GM12878 (cell line): Measurements from ENCODE around the gene EYA4. TPM values are rescaled to one million over a fixed set of nuclear protein-coding genes. Genes with fewer than 3 reads are reported as not detected.

Source experiments
- ATAC-seq: fragments of 200-7000 bp; cut with Tn5 transposase; 3 replicates; pipeline ENCODE4 v1.9.1; 2020; ENCODE audit warnings: mild to moderate bottlenecking, moderate library complexity
- BruUV-seq: library from RNA; stranded (reverse); fragments of 400-500 nt; replicated peaks from 2 replicates; lab custom pipeline; 2021; lab: Mats Ljungman, UMichigan
- CTCF ChIA-PET: fragments of 300-600 bp; sonication (Branson Sonifier 250); formaldehyde crosslinking; extraction: SDS; loops from one replicate; lab custom pipeline; 2021; ENCODE audit warnings: inconsistent platforms; lab: Yijun Ruan, JAX
- POLR2A ChIA-PET: fragments of 350-600 bp; formaldehyde crosslinking; extraction: SDS; loops from one replicate; lab custom pipeline; 2021; ENCODE audit warnings: inconsistent platforms; lab: Charles Lee
- RAD21 ChIA-PET: fragments of 300-600 bp; sonication (Branson Sonifier 250); formaldehyde crosslinking; loops from one replicate; lab custom pipeline; 2023; ENCODE audit warnings: antibody characterized with exemption; ENCODE audit not compliant: unreplicated experiment; lab: Charles Lee
- SMC1A ChIA-PET: fragments of 300-600 bp; sonication (Branson Sonifier 250); formaldehyde crosslinking; loops from one replicate; lab custom pipeline; 2023; ENCODE audit not compliant: unreplicated experiment, uncharacterized antibody; lab: Charles Lee
- DNase-seq: peaks from one replicate; pipeline ENCODE4 v3.0.0-alpha.2; 2011; ENCODE audit warnings: low read depth, low spot score
- FAIRE-seq: peaks from 3 replicates; lab custom pipeline; 2011; peaks lifted over from hg19 to GRCh38; lab: Jason Lieb, UNC
- H2AFZ ChIP-seq: 2 replicates; pipeline ENCODE4 v1.6.0; 2011; ENCODE audit warnings: low read depth, low read length, control low read depth; ENCODE audit not compliant: control insufficient read depth
- H3K27ac ChIP-seq: 2 replicates; pipeline ENCODE4 v1.5.1; 2011; ENCODE audit warnings: control low read depth; ENCODE audit not compliant: control insufficient read depth, insufficient read depth
- H3K27me3 ChIP-seq, 2 experiments: replicated peaks in 1 of 2; 2 replicates each; pipeline versions ENCODE4 v1.6.0 to v1.6.1; 2011; ENCODE audit warnings: low read length in 1 of 2; ENCODE audit not compliant: control insufficient read depth in 2 of 2, insufficient read depth in 2 of 2
- H3K36me3 ChIP-seq, 2 experiments: 2 replicates each; pipeline ENCODE4 v1.5.1; 2011; ENCODE audit warnings: low read length in 1 of 2; ENCODE audit not compliant: control insufficient read depth in 2 of 2, insufficient read depth in 2 of 2
- H3K4me1 ChIP-seq: 2 replicates; pipeline ENCODE4 v1.6.1; 2011; ENCODE audit warnings: mild to moderate bottlenecking, low read length, moderate library complexity, mixed read lengths; ENCODE audit not compliant: control insufficient read depth, insufficient read depth
- H3K4me2 ChIP-seq: 2 replicates; pipeline ENCODE4 v1.6.0; 2011; ENCODE audit warnings: control low read depth; ENCODE audit not compliant: control insufficient read depth, insufficient read depth
- H3K4me3 ChIP-seq: fragments of 200-600 bp; sonication (generic); 2 replicates; pipeline ENCODE4 v1.5.1; 2016
- H3K79me2 ChIP-seq: 2 replicates; pipeline ENCODE4 v1.6.0; 2011; ENCODE audit warnings: low read length; ENCODE audit not compliant: control insufficient read depth, insufficient read depth
- H3K9ac ChIP-seq: 2 replicates; pipeline ENCODE4 v1.8.0; 2011; ENCODE audit warnings: low read length, control low read depth, mixed read lengths; ENCODE audit not compliant: control insufficient read depth, insufficient read depth
- H3K9me3 ChIP-seq: replicated peaks from 3 replicates; pipeline ENCODE4 v1.5.1; 2011; ENCODE audit warnings: mild to moderate bottlenecking, low read length; ENCODE audit not compliant: control insufficient read depth, insufficient read depth
- H4K20me1 ChIP-seq: 2 replicates; pipeline ENCODE4 v1.6.0; 2011; ENCODE audit not compliant: control insufficient read depth, insufficient read depth
- CBX3 ChIP-seq: fragments of 200-600 bp; sonication (generic); IDR thresholded peaks from 2 replicates; pipeline ENCODE4 v1.6.1; 2016; ENCODE audit warnings: low read depth, borderline replicate concordance
- CHD2 ChIP-seq: IDR thresholded peaks from 2 replicates; pipeline ENCODE4 v1.6.1; 2011; ENCODE audit warnings: low read depth, low read length, improper control_type of control experiment, borderline replicate concordance
- CHD4 ChIP-seq: fragments of 200-600 bp; sonication (generic); IDR thresholded peaks from 2 replicates; pipeline ENCODE4 v1.6.1; 2016; ENCODE audit warnings: mild to moderate bottlenecking
- E2F4 ChIP-seq: IDR thresholded peaks from 2 replicates; pipeline ENCODE4 v1.6.1; 2012; ENCODE audit warnings: low read depth, low read length, improper control_type of control experiment
- ELK1 ChIP-seq: IDR thresholded peaks from 2 replicates; pipeline ENCODE4 v1.6.1; 2012; ENCODE audit warnings: low read depth, low read length, improper control_type of control experiment
- FOXK2 ChIP-seq: fragments of 450-650 bp; IDR thresholded peaks from 2 replicates; pipeline ENCODE4 v1.6.1; 2017; ENCODE audit warnings: mild to moderate bottlenecking, moderate library complexity
- IRF3 ChIP-seq: fragments of 450-650 bp; IDR thresholded peaks from 2 replicates; pipeline ENCODE4 v1.6.1; 2014; ENCODE audit warnings: mild to moderate bottlenecking
- MTA3 ChIP-seq: IDR thresholded peaks from 2 replicates; pipeline ENCODE4 v1.6.1; 2012; ENCODE audit warnings: low read length, inconsistent platforms, borderline replicate concordance
- PAX8 ChIP-seq: fragments of 450-650 bp; IDR thresholded peaks from 2 replicates; pipeline ENCODE4 v1.6.1; 2017; ENCODE audit warnings: mild to moderate bottlenecking, moderate library complexity
- POU2F2 ChIP-seq: IDR thresholded peaks from 3 replicates; pipeline ENCODE4 v1.6.1; 2011; ENCODE audit warnings: low read depth, mild to moderate bottlenecking, low read length, borderline replicate concordance
- RELA ChIP-seq: fragments of 450-650 bp; IDR thresholded peaks from 2 replicates; pipeline ENCODE4 v1.8.0; 2014; ENCODE audit warnings: borderline replicate concordance; ENCODE audit not compliant: partially characterized antibody
- RELB ChIP-seq: fragments of 450-650 bp; IDR thresholded peaks from 2 replicates; pipeline ENCODE4 v1.6.1; 2017; ENCODE audit warnings: low read depth, mild to moderate bottlenecking, moderate library complexity
- SMAD1 ChIP-seq: fragments of 450-650 bp; IDR thresholded peaks from 2 replicates; pipeline ENCODE4 v1.6.1; 2018; ENCODE audit warnings: mild to moderate bottlenecking, low read depth; ENCODE audit not compliant: partially characterized antibody
- SMARCA5 ChIP-seq: fragments of 450-650 bp; IDR thresholded peaks from 2 replicates; pipeline ENCODE4 v1.6.1; 2017; ENCODE audit warnings: mild to moderate bottlenecking
- SREBF1 ChIP-seq: IDR thresholded peaks from 2 replicates; pipeline ENCODE4 v1.6.1; 2012; ENCODE audit warnings: mild to moderate bottlenecking, low read length
- TBL1XR1 ChIP-seq: IDR thresholded peaks from 2 replicates; pipeline ENCODE4 v1.6.1; 2012; ENCODE audit warnings: low read depth, low read length, improper control_type of control experiment
- ZSCAN29 ChIP-seq: fragments of 450-650 bp; IDR thresholded peaks from 2 replicates; pipeline ENCODE4 v1.6.1; 2017; ENCODE audit warnings: mild to moderate bottlenecking, moderate library complexity
- WGBS: methylation state at CpG from one replicate; pipeline ENCODE4 v1.1.6; 2016; ENCODE audit warnings: low lambda C conversion rate; ENCODE audit not compliant: insufficient replicate concordance, insufficient coverage; ENCODE audit errors: missing lambda C conversion rate; 5-methylcytosine and 5-hydroxymethylcytosine counted together
- in situ Hi-C: fragments of 300-500 bp; cut with MboI; formaldehyde crosslinking; loops from 9 replicates; pipeline ENCODE4 v1.14.3; 2018; ENCODE audit warnings: mixed read lengths
- intact Hi-C: fragments of 100-400 bp; cut with micrococcal nuclease; formaldehyde crosslinking; loops from one replicate; pipeline ENCODE4 v1.14.2; 2022; ENCODE audit not compliant: unreplicated experiment
- polyA plus RNA-seq, 11 experiments: library from polyadenylated mRNA; depleted of rRNA in 4 of 11; unstranded in 6 of 11; stranded (reverse) in 5 of 11; fragments of >200 nt; fragmentation: Nextera tagmentation in 4 of 11; fragmentation: Illumina TruSeq in 1 of 11; extraction: Ambion mirVana in 4 of 11; extraction: Trizol in 1 of 11; gene quantifications; 1 replicate in 1 of 11; 2 replicates in 10 of 11; pipeline versions ENCODE4 v1.2.1 to v1.2.3, GENCODE V29; 2011 to 2016; ENCODE audit warnings: inconsistent platforms in 2 of 11, missing spikeins in 2 of 11, low read depth in 1 of 11
- total RNA-seq, 4 experiments: library from RNA; depleted of rRNA in 3 of 4; stranded (reverse); fragments of >200 nt in 3 of 4; fragmentation: Illumina TruSeq in 1 of 4; extraction: Trizol in 1 of 4; gene quantifications; 2 replicates each; pipeline versions ENCODE4 v1.2.1 to v1.2.3, GENCODE V29; 2013 to 2021

Gene EYA4
- total and polyA plus RNA-seq, 10 of the 15 experiments (the other 5 are each of a cell fraction or from before 2014, with no cell fraction given): 0.02 TPM; not detected in 9

- 10% methylated on average over 4 of the region's 4 CpGs for WGBS
- no TSS peak for BruUV-seq
- no peak overlapping the region for H3K4me3 ChIP-seq
- ATAC-seq (no peak), DNase-seq (no peak), FAIRE-seq (no peak)
- H2AFZ ChIP-seq: no peak overlapping the region
- no peak overlapping the region for H3K9ac ChIP-seq
- H3K4me2 ChIP-seq: no peak overlapping the region
- POLR2A ChIA-PET: no interaction called here
- H3K36me3 ChIP-seq: no peaks in the 10 kb centered on the region
- H3K27ac ChIP-seq: no peak overlapping the region
- in situ Hi-C loops (no loop called here), intact Hi-C loops (no loop called here)
- H3K9me3 ChIP-seq: no peaks in the 10 kb centered on the region
- TF ChIP-seq SMAD1 (no peak), IRF3 (no peak), TBL1XR1 (no peak), CBX3 (no peak), PAX8 (no peak), RELB (no peak), CHD4 (no peak), ELK1 (no peak), MTA3 (no peak), ZSCAN29 (no peak), SREBF1 (no peak), POU2F2 (no peak), FOXK2 (no peak), RELA (no peak), E2F4 (no peak), SMARCA5 (no peak), CHD2 (no peak)
- H3K79me2 ChIP-seq: no peaks in the 10 kb centered on the region
- CTCF ChIA-PET: no interaction called here
- SMC1A ChIA-PET: interaction anchor here (0.7 to 1.1 kb wide), 2 partner anchors 16 to 1225 kb away, joined by 3 to 4 read pairs; no protein-coding TSS in a partner anchor
- H4K20me1 ChIP-seq: no peaks in the 10 kb centered on the region
- no peaks in the 10 kb centered on the region for H3K27me3 ChIP-seq
- no peaks in the 10 kb centered on the region for H3K4me1 ChIP-seq
- RAD21 ChIA-PET: no interaction called here
Observed at GRCh38 chr6:133456944-133457343, 215.8 kb downstream of the EYA4 start.
